ENCODE results near the gene KIF5C. TPM values are rescaled to one million over a fixed set of nuclear protein-coding genes. Genes with fewer than 3 reads are reported as not detected.

The KIF5C gene
- total RNA-seq, 3 donors from 2014 or later, result 2.7 to 13.3 (median 6.2) TPM

- no peaks in the 10 kb centered on the region for H3K36me3 ChIP-seq
- H3K27me3 ChIP-seq, result peaks cover 0 to 3% of the 10 kb centered on the region in 2 donors
- no peak overlapping the region for H3K4me3 ChIP-seq
- no peaks in the 10 kb centered on the region for H3K4me1 ChIP-seq
- intact Hi-C loops (cut with DNase I; ENCODE audit: low total_unique reads), result no loop called here
- no peak for DNase-seq (ENCODE audit: low spot score in 2 of 2)
- H3K9me3 ChIP-seq, result no peaks in the 10 kb centered on the region
- no peak overlapping the region for H3K27ac ChIP-seq
- TF ChIP-seq POLR2A (IDR thresholded peaks at IDR 0.05), result no peak
- TF ChIP-seq POLR2AphosphoS5 (IDR thresholded peaks at IDR 0.05), result no peak
- no peak for TF ChIP-seq CTCF (IDR thresholded peaks at IDR 0.05)
Measured at GRCh38 chr2:148954536-148954935, 79.5 kb downstream of the KIF5C start.

GRCh38 chr2:148955798-148956197 is 80.8 kb downstream of the KIF5C start:
- H3K27me3 ChIP-seq, result peaks cover 0 to 12% of the 10 kb centered on the region in 2 donors
- H3K4me1 ChIP-seq, result no peaks in the 10 kb centered on the region
- no peak for DNase-seq (ENCODE audit: low spot score in 2 of 2)
- TF ChIP-seq POLR2A (IDR thresholded peaks at IDR 0.05) (no peak), POLR2AphosphoS5 (IDR thresholded peaks at IDR 0.05) (no peak), CTCF (IDR thresholded peaks at IDR 0.05) (no peak)
- no peaks in the 10 kb centered on the region for H3K9me3 ChIP-seq
- no peak overlapping the region for H3K4me3 ChIP-seq
- no peaks in the 10 kb centered on the region for H3K36me3 ChIP-seq
- intact Hi-C loops (cut with DNase I; ENCODE audit: low total_unique reads), result no loop called here
- no peak overlapping the region for H3K27ac ChIP-seq

- no peak overlapping the region for H3K27ac ChIP-seq
- no peaks in the 10 kb centered on the region for H3K36me3 ChIP-seq
- H3K27me3 ChIP-seq, result peaks cover 0 to 20% of the 10 kb centered on the region in 2 donors
- no peaks in the 10 kb centered on the region for H3K9me3 ChIP-seq
- no peak for DNase-seq (ENCODE audit: low spot score in 2 of 2)
- H3K4me3 ChIP-seq, result no peak overlapping the region
- no peaks in the 10 kb centered on the region for H3K4me1 ChIP-seq
- intact Hi-C loops (cut with DNase I; ENCODE audit: low total_unique reads), result no loop called here
- TF ChIP-seq POLR2A (IDR thresholded peaks at IDR 0.05) (no peak), POLR2AphosphoS5 (IDR thresholded peaks at IDR 0.05) (no peak), CTCF (IDR thresholded peaks at IDR 0.05) (no peak)
Measured at GRCh38 chr2:148957023-148957422, 82.0 kb downstream of the KIF5C start.

- DNase-seq (ENCODE audit: low spot score in 2 of 2), result no peak
- H3K27me3 ChIP-seq, result peaks cover 0 to 20% of the 10 kb centered on the region in 2 donors
- no peak overlapping the region for H3K27ac ChIP-seq
- H3K36me3 ChIP-seq, result no peaks in the 10 kb centered on the region
- no peaks in the 10 kb centered on the region for H3K4me1 ChIP-seq
- intact Hi-C loops (cut with DNase I; ENCODE audit: low total_unique reads), result no loop called here
- TF ChIP-seq POLR2AphosphoS5 (IDR thresholded peaks at IDR 0.05) (no peak), POLR2A (IDR thresholded peaks at IDR 0.05) (no peak), CTCF (IDR thresholded peaks at IDR 0.05) (no peak)
- H3K4me3 ChIP-seq, result no peak overlapping the region
- no peaks in the 10 kb centered on the region for H3K9me3 ChIP-seq
Measured at GRCh38 chr2:148959745-148960144, 84.7 kb downstream of the KIF5C start.

- no peak for DNase-seq (ENCODE audit: low spot score in 2 of 2)
- TF ChIP-seq CTCF (IDR thresholded peaks at IDR 0.05) (no peak), POLR2AphosphoS5 (IDR thresholded peaks at IDR 0.05) (no peak), POLR2A (IDR thresholded peaks at IDR 0.05) (no peak)
- H3K9me3 ChIP-seq, result no peaks in the 10 kb centered on the region
- peaks cover 0 to 20% of the 10 kb centered on the region in 2 donors for H3K27me3 ChIP-seq
- no peaks in the 10 kb centered on the region for H3K4me1 ChIP-seq
- intact Hi-C loops (cut with DNase I; ENCODE audit: low total_unique reads), result no loop called here
- H3K27ac ChIP-seq, result no peak overlapping the region
- no peaks in the 10 kb centered on the region for H3K36me3 ChIP-seq
- no peak overlapping the region for H3K4me3 ChIP-seq
Measured at GRCh38 chr2:148960483-148960882, 85.5 kb downstream of the KIF5C start.

Measured in breast epithelium (tissue), 4 donors.